HG03457 (cell line): ENCODE measurements around the gene STRA8.

Source experiments
- ATAC-seq: cut with Tn5 transposase; IDR thresholded peaks from one replicate; pipeline ENCODE4 v1.9.1; 2021; ENCODE audit warnings: moderate number of reproducible peaks; ENCODE audit not compliant: unreplicated experiment

Gene STRA8, protein sequence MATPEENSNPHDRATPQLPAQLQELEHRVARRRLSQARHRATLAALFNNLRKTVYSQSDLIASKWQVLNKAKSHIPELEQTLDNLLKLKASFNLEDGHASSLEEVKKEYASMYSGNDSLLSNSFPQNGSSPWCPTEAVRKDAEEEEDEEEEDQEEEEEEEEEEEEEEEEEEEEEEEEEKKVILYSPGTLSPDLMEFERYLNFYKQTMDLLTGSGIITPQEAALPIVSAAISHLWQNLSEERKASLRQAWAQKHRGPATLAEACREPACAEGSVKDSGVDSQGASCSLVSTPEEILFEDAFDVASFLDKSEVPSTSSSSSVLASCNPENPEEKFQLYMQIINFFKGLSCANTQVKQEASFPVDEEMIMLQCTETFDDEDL

DNA sequence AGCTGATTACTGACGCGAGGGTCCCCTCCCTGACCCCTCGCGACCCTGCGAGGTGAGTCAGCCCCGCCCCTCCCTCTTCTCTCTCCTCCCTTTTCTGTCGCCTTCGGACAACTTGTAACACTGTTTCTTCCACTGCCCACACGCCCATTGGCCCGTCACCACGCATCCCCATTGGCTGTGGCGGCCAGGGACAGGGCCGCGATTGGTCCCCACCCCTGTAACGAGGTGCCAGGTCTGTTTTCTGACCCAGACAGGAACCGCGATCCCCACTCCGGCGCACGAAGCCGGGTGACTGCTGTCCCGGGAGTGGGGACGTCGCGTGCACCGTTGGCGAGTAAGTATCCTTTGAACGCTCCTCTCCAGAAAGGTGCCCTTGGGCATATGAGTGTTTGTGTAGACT is at the start of gene STRA8:
Gene STRA8 (plus strand): TSS at position 269 of the 400 bp plus-strand sequence. CDS start 6,687 bp downstream, outside the sequence.
- ATAC-seq: no peak

DNA sequence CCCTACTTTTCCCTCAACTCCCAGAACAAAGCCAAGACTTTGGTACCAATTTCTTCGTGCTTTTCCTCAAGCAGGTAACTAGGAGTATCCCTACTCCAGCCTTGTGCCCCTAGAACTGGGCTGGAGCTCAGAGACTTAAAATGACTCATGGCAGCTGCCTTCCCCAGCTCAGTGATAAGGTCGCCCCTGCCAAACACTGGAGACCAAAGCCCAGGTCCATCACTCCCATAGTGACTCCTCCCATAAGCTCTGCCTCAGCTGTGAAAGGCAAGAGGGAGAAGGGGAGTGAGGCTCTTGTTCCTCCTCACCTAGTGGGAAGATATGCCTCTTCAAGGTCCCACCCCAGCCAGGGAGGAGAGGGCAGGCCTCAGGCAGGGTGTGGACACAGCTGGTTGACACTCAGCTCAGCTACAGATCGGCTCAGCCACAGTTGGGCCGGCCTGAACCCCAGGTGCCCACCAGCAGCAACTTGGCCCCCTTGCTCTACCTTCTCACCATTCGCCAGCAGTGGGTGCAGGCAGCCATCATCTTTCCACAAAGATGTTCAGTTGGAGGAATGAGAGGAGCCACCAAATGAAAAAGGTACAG is 49.3 kb upstream of the STRA8 start:
- ATAC-seq: no peak

DNA sequence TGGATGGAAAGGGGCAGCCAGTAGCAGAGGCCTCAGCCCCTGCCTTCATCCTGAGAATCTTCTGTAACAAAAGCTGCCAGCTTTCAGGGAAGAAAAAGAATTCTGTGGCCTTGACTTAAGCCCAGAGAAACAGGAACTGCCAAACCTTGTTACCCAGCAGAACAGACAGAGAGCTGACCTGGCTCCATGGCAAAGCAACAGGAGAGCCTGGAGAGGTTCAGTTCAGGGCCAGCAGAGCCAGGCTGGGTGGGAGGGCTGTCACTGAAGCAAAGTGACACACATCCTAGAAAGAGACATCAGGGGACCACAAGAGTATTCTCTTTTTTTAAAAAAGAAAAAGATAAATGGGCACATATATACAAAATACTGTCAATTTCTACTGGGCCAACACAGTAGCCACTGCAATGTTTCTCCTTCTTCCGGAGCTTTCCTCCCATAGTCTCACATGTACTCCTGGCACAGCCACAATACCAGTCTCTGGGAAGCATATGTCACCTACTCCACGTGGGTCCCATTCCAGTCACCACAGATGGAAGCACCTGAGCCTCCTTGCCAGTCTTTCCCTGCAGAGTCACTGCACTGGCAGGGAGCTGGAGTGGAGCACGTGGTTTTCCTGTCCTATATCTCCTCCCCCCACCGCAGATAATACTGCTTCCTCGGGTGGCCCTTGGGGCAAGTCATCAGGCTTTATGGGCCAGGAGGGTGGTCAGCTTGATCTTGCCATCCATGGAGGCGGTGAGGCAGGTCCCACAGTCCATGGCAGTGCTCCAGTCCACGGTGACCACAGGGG is 48.0 kb upstream of the STRA8 start:
- no peak for ATAC-seq

DNA sequence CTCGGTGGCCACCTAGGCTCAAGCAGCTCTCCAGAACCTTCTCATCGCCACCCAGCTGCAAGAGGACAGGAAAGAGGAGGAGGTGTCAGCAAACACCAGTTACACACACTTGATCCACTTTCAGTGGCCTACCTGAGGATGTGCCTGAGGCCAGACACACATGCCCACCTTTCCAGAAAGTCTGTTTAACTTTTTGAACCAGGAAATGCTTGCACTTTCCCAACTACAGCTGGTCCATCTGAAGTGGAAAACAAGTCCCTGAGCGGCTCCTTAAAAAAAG is 47.4 kb upstream of the STRA8 start:
- no peak for ATAC-seq

DNA sequence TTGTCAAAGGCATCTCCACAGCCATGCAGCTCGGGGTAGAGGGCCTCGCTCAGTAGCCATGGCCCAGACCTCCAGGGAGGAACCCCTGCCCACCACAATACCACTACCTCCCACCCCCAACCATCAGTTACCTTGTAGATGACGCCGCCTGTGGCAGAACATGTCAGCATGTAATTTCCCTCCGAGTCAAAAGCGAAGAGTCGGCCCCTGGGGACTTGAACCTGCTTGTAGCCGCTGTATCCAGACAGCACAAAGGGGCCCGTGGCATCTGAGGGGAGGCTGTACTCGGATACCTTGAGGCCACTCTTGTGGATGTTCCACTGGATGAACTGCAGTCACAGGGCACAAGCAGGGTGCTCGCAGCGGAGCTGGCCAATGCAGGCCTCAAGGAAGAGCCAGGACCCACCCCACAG is 46.8 kb upstream of the STRA8 start:
- ATAC-seq: peak; percentile 66

DNA sequence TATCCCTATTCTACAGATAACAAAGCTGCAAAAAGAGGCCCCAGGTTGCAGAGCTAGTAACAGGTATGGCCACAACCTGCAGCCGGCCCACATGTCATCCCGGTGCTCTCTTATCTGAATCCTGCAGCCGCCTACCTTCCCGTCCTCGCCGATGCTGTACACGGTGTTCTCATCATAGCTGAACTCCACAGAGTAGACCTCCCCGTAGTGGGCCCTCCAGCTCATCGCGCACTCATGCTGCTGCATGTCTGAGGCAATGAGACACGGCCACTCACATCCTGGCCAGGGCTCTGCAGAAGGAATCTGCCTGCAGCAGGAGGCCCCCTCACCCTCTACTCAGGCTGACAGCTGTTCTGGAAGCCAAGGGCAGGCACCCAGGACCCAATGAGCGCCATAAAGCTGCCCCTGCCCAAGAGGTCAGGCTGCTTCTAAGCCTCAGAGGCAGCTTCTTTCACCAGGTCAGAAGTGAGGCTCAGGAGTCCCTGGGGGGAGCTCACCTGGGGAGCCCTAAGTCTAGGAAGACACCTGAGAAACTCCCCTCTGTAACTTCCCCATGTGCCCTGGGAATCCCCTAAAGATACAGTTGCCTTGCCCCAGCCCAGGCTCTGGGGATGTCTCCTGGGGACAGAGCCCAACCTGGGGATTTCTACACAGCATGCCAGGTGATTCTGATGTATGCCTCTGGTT is 45.2 kb upstream of the STRA8 start:
- no peak for ATAC-seq

DNA sequence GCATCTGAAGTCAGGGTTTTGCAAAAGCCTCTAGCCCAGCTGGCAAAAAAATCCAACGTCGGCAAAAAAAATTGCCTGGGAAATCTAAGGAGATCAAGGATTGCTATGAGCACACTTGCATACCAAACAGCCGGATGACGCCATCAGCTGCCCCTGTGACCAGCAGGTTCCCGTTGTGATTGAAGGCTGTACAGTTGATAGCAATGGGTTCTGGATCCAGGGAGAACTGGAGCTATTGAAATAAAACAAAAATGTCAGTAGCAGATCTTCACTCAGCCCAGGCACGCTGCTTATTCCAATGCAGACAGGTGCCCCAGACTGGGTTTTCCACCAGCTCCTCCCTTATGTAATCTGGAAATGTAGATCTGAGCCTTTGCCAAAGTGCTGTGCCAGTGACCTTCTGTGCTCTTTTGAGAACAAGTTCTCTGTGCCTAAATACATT is 44.4 kb upstream of the STRA8 start:
- no peak for ATAC-seq

DNA sequence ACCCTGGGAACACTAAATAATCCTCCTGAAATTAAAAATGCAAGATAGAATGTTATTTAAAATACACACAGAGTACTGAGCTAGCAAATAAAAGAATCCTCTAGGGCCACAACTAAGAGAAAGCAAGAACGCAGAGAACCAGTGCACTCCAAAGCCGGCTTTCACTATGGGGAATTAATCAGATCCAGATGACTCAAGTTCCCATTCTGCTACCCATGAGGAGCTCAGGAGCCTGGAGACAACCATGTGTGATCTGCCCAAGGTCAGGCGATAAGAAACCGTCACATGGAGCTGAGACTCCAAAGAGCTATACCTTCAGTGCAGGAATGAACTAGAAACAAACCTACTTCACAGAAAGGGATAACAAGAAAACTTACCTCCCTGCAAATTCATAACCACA is 43.7 kb upstream of the STRA8 start:
- no peak for ATAC-seq

DNA sequence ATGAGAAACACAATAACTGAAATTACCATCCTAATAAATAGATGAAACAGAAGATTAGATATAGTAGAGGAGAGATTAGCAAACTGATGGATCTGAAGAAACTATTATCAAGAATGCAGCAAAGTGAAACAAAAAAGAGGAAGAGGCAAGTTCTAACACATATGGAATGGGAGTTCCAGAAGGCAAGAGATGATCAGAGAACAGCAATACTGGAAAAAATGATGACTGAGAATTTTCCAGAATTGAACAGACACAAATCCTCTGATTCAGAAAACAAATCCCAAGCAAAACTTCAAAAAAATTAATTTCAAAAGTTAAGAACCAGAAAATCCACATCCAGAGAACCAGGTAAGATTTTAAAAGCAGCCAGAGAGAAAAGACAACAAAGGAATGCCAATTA is 42.9 kb upstream of the STRA8 start:
- ATAC-seq: no peak

DNA sequence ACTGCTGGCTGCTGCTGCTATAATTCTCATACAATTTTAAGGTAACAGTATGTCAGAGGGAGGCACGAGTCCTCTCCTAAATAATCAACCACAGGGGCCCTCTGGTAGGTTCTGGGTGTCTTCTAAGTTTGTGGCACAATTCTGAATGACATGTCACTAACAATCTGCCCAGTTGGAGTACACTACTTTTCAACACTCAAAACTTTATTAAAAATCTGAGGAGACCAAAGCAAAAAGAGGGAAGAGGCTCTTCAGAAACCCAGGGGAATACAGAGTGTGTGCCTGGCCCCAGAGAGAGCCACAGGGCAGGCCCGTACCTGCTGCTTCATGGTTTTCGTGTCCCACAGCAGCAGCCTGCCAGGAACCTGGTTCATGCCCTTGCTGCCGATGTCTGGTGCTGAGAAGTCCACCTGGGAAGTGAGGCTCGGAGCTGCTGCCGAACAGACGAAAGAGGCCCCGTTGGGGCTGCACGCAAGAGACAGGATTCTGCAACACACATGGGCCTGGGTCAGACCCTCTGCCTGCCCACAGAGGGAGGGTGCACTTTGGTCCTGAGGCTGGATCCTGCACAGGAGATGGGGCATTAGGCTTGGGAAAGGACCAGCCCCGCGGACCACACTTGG is 40.6 kb upstream of the STRA8 start:
- no peak for ATAC-seq

DNA sequence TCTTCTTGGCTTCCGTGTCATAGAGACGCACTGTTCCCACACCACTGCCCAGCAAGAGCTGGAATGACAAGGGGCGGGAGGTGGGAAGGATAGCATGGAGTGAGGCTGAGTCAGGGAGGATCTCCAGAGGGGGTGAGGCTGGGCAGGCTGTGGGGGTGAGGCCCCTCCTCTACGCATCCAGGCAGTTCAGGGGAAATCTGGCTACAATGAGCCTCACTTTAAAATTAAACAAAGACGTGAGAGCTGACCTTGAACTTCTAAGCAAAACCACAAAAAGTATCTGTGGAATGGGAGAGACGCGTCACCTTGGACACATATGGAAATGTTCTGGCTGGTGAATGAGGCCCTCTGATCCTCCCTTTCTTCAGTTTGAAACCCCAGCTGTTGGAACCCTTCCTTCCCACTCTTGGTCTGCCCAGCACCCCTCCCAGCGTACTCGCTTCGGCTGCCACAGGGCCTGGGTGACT is 40.0 kb upstream of the STRA8 start:
- no peak for ATAC-seq

DNA sequence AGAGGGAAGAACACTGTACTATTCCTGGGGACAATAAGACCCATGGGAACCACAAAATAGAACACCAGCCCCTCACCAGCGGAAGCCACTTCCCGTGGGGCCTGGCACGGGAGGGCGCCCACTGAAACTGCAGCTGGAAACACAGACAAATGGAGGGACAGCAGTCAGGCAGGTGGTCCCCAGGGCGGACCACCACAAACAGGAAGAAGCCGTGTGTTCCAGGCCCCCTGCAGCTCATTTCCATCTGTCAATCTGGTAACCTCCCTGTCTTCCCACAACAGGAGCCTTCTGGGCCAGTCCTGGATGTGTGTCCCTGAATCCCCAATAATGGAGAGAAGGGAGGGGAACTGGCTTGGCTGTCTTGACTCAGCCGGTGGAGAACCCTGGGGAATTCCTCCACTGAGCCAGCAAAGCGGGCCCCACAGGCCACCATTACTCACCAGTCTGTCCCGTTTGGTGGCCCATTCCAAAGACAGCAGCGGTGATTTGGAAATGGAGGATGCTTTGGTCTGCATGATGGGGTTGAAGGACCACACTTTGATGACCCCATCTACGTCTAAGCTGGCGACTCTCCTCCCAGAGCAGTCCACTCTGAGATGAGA is 39.0 kb upstream of the STRA8 start:
- no peak for ATAC-seq

DNA sequence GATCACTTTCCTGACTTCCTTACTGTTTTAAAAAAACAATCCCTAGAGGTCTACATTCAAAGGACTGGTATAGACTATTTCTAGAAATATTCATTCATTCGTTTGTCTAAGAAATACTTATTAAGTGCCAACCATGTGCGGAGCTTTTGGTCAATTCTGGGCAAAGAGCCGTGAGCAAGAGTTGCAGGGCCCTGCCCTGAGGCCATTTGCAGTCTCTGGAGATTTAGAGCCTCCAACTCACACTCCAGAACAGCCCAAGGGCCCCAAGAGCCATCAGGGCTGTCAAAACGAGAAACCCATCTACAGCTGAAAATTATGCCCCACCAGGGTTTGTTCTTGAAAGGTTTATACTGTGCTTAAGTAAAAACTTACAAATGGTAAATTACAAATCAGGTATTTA is 38.5 kb upstream of the STRA8 start:
- ATAC-seq: no peak

DNA sequence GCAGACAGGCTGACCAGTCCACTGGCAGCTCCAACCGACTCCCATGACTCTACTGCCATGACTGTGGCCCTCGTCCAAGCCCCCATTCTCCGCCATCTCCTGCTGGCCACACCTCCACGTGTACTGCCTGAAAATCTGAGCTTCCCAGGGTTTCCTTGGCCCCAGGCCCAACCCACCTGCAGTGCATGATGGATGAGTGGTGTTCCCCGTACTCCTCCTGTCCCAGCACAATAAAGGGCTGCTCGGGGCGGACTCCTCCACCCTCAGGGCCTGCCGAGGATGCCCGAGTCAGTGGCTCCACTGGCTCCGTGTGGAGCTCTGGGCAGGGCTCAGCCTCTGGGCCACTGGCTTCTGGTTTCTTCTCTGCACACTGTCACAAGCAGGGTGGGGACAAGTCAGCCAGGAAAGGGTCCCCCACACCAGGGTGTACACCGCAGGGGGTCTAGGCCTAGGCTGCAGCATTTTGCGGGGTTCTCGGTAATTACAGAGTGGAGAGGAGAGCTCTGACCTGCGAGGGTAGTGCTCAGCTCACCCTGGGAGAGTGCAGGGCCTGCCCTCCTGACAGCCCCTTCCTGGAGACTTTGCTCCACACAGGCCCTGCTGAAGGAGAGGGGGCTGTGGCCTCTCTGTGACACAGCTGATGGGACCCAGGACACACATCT is 37.5 kb upstream of the STRA8 start:
- ATAC-seq: no peak

DNA sequence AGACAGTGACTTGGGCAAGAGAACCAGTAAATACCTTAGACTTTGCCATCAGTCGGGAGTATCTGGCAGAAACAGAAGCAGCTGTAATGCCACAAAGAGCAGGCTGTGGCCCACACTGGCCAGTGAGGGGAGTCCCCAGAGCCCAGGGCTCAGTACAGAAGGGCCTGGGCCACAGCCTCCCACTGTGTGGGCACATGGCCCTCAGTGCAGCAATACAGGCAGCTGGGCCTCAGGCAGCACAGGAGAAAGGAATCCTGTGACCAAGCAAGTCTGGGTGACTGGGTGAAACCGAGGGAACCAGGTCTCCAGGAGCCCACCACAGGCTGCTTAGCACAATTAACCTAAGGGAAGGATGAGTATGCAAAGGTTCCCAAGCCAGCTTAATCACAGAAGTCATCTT is 36.3 kb upstream of the STRA8 start:
- ATAC-seq: no peak

DNA sequence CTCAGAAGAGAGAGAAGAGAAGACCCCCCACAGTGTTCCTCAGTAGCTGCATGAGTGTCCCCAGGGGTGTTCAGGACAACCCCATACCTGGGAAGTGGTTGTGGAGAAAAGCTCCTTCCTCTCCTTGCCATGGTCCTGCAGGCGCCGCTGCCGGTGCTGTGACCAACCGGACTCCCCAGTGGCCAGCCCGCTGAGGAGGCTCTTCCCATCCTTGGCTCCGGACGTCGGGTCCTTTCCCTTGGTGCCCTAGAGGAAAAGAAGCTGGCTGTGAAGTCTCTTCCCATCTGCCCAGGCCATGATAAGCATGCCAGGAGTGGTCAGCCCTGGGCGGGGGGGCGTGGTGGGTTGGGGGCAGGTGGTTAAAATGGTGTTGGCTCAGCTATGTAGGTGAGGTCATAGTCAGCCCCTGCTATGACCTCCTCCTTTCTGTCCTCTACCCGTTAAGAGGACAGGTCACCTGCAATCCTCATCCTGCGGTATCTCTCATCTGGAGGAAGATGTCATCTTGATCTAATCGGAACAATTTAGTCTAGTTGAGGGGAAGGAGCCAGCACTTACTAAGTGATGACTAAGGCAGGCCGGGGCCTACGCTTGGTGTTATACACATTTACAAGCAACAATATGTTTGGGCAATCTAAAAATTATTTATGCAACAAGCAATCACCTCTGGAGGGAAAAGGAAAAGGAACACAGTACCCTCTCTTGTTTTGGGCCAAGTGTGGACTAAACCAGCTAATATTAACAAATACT is 35.6 kb upstream of the STRA8 start:
- no peak for ATAC-seq

DNA sequence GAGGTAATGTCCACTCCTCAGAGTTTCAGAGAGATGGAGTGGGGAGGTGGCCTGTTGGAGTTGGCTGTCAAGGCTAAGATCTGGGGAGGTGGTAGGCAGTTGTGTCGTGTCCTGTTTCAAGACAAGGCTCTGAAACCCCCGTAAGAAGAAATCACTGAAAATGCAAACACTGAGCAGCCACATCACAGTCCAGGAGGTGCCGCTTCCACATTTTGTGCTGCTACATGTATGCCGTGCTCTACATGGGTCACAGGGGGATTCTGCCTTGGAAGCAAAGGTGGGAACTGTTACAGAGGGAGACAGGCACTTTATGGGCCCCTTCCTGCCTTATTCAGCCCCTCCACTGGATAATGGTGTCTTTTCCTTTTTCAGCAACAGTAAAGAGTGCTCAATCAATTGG is 34.2 kb upstream of the STRA8 start:
- no peak for ATAC-seq

DNA sequence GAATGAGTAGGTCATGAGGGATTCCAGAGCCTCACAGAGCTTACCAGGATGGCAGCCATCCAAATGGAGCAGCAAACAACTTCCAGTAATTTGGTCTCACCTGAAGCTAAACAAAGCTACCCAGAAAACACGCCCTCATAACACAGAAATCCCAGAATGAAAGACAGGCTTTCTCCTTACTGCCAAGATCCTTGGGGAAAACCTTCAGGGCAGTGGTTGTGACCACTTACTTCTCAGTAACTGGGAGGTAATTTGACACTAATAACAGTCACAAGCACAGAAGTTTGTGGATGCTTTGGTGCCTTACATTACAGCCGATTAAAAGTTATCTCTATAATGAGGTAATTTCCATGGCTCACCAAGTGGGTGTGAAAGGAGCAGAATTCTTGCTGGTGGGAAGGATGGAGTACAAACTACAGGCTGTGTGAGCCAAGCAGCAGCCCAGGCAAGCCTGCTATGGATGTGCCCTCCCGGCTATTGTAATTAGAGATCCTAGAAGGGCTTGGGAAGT is 32.8 kb upstream of the STRA8 start:
- ATAC-seq: no peak

DNA sequence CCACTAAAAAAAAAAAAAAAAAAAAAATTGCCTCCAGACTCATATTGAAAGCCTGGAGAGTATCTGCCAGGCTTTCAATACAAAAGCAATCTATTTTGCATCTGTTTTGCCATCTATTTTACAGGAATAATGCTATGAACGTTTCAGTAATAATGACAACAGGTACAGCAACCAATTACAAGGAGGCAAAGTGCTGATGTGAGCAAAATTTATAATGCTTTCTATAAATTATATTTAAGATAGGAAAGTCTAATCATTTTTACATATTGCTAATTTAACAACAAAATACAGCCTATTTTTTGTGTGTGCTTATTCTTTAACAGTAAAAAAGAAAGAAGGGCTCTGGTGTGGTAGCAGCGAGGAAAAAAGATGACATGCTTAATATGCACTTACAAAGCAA is 32.3 kb upstream of the STRA8 start:
- no peak for ATAC-seq
